Measurements from ENCODE around the gene TAF1.

- TF ChIP-seq POU5F1 (IDR thresholded peaks at IDR 0.05; ENCODE audit: low read depth, low read length) (no peak), GTF2F1 (IDR thresholded peaks at IDR 0.05; ENCODE audit: borderline replicate concordance, low read depth, low read length) (no peak), NRF1 (IDR thresholded peaks at IDR 0.05; ENCODE audit: low read depth, low read length) (no peak), EZH2 (IDR thresholded peaks at IDR 0.05; ENCODE audit: low read depth, low read length, severe bottlenecking) (no peak), CTCF (IDR thresholded peaks at IDR 0.05; ENCODE audit: control extremely low read depth in 1 of 3, insufficient read depth in 1 of 3, low read depth in 1 of 3, low read length in 3 of 3) (no peak)
- TF ChIP-seq, protein P1, sequence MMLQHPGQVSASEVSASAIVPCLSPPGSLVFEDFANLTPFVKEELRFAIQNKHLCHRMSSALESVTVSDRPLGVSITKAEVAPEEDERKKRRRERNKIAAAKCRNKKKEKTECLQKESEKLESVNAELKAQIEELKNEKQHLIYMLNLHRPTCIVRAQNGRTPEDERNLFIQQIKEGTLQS (IDR thresholded peaks at IDR 0.05; ENCODE audit: insufficient read depth, low read depth, low read length) = no peak
Measured at GRCh38 chrX:71489540-71489939, 123.4 kb downstream of the TAF1 start.

Data from H1 (cell line).